KMS-11 (cell line): ENCODE results near the gene FTH1.

Source experiments
- H2AFZ ChIP-seq: fragments of 200-600 bp; sonication (generic); 2 replicates; pipeline ENCODE4 v1.6.1; 2016; ENCODE audit warnings: antibody characterized with exemption, mixed run types, low read depth
- H3K27ac ChIP-seq: fragments of 200-600 bp; sonication (generic); 2 replicates; pipeline ENCODE4 v1.6.1; 2016; ENCODE audit warnings: mild to moderate bottlenecking, mixed run types
- H3K27me3 ChIP-seq: fragments of 200-600 bp; sonication (generic); 2 replicates; pipeline ENCODE4 v1.6.1; 2017; ENCODE audit warnings: mild to moderate bottlenecking, low read depth, mixed run types, moderate library complexity; ENCODE audit not compliant: insufficient read depth
- H3K36me3 ChIP-seq: fragments of 200-600 bp; sonication (generic); 2 replicates; pipeline ENCODE4 v1.6.1; 2017; ENCODE audit warnings: mild to moderate bottlenecking, mixed run types; ENCODE audit not compliant: insufficient read depth
- H3K4me1 ChIP-seq: fragments of 200-600 bp; sonication (generic); 2 replicates; pipeline ENCODE4 v1.6.1; 2016; ENCODE audit warnings: mild to moderate bottlenecking, low read depth, mixed run types; ENCODE audit not compliant: poor library complexity, severe bottlenecking
- H3K4me2 ChIP-seq: fragments of 200-600 bp; sonication (generic); 2 replicates; pipeline ENCODE4 v1.7.0; 2016; ENCODE audit warnings: mild to moderate bottlenecking, mixed run types
- H3K4me3 ChIP-seq: fragments of 200-600 bp; sonication (generic); IDR thresholded peaks from 2 replicates; pipeline ENCODE4 v1.6.1; 2017; ENCODE audit warnings: low read depth, low read length, mixed read lengths; ENCODE audit not compliant: insufficient read depth
- H3K79me2 ChIP-seq: fragments of 200-600 bp; sonication (generic); 2 replicates; pipeline ENCODE4 v1.6.1; 2016; ENCODE audit warnings: low read depth, mixed run types; ENCODE audit not compliant: insufficient read depth
- H3K9ac ChIP-seq: fragments of 200-600 bp; sonication (generic); 2 replicates; pipeline ENCODE4 v1.6.1; 2016; ENCODE audit warnings: mild to moderate bottlenecking, mixed run types
- H4K20me1 ChIP-seq: fragments of 200-600 bp; sonication (generic); 2 replicates; pipeline ENCODE4 v1.6.1; 2016; ENCODE audit warnings: mild to moderate bottlenecking, mixed run types; ENCODE audit not compliant: insufficient read depth
- TF ChIP-seq, protein P1 (sequence below): fragments of 200-600 bp; sonication (generic); conservative IDR thresholded peaks from 2 replicates; pipeline ENCODE4 v1.6.1; 2017; ENCODE audit warnings: low read depth, mild to moderate bottlenecking, antibody characterized with exemption, low read length, moderate library complexity, mixed read lengths

The FTH1 gene

DNA sequence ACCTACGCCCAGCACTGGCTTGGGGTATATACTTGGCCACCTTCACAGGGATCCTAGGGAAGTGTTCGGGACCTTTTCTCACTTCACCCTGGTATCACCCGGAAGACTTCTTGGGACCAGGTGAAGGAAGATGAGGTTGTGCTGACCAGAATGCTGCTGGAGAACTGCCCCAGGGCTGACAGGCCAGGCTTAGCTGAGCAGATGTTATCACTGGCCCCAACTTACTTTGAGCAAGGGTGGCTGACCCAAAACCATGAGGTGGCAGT, 4.5 kb downstream of the FTH1 start:
- H3K4me3 ChIP-seq = no peak overlapping the region
- H2AFZ ChIP-seq = no peak overlapping the region
- no peak overlapping the region for H3K4me2 ChIP-seq
- TF ChIP-seq, protein P1, sequence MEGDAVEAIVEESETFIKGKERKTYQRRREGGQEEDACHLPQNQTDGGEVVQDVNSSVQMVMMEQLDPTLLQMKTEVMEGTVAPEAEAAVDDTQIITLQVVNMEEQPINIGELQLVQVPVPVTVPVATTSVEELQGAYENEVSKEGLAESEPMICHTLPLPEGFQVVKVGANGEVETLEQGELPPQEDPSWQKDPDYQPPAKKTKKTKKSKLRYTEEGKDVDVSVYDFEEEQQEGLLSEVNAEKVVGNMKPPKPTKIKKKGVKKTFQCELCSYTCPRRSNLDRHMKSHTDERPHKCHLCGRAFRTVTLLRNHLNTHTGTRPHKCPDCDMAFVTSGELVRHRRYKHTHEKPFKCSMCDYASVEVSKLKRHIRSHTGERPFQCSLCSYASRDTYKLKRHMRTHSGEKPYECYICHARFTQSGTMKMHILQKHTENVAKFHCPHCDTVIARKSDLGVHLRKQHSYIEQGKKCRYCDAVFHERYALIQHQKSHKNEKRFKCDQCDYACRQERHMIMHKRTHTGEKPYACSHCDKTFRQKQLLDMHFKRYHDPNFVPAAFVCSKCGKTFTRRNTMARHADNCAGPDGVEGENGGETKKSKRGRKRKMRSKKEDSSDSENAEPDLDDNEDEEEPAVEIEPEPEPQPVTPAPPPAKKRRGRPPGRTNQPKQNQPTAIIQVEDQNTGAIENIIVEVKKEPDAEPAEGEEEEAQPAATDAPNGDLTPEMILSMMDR = no peak
- H3K79me2 ChIP-seq = peaks cover 27% of the 10 kb centered on the region
- no peaks in the 10 kb centered on the region for H3K27me3 ChIP-seq
- H3K9ac ChIP-seq = no peak overlapping the region
- peaks cover 14% of the 10 kb centered on the region for H3K4me1 ChIP-seq
- H3K36me3 ChIP-seq = peaks cover 7% of the 10 kb centered on the region; the same call in 1 of the 2 replicates
- peaks cover 12% of the 10 kb centered on the region; the same call in 1 of the 2 replicates for H4K20me1 ChIP-seq
- H3K27ac ChIP-seq = no peak overlapping the region

DNA sequence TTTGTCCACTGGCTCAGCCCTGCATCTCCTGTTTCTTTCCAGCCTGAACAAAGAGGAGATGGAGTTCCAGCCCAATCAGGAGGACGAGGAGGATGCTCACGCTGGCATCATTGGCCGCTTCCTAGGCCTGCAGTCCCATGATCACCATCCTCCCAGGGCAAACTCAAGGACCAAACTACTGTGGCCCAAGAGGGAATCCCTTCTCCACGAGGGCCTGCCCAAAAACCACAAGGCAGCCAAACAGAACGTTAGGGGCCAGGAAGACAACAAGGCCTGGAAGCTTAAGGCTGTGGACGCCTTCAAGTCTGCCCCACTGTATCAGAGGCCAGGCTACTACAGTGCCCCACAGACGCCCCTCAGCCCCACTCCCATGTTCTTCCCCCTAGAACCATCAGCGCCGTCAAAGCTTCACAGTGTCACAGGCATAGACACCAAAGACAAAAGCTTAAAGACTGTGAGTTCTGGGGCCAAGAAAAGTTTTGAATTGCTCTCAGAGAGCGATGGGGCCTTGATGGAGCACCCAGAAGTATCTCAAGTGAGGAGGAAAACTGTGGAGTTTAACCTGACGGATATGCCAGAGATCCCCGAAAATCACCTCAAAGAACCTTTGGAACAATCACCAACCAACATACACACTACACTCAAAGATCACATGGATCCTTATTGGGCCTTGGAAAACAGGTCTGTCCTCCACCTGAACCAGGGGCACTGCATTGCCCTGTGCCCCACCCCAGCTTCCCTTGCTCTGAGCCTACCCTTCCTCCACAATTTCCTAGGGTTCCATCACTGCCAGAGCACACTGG, 5.0 kb downstream of the FTH1 start:
- Histone ChIP-seq H3K27me3 (no peaks in the 10 kb centered on the region), H3K9ac (no peak overlapping the region), H3K4me2 (no peak overlapping the region), H3K36me3 (peaks cover 7% of the 10 kb centered on the region; the same call in 1 of the 2 replicates), H3K79me2 (peaks cover 27% of the 10 kb centered on the region), H4K20me1 (peaks cover 12% of the 10 kb centered on the region; the same call in 1 of the 2 replicates), H3K4me1 (peaks cover 14% of the 10 kb centered on the region), H3K4me3 (no peak overlapping the region), H2AFZ (no peak overlapping the region), H3K27ac (no peak overlapping the region)
- TF ChIP-seq, protein P1 = no peak

DNA sequence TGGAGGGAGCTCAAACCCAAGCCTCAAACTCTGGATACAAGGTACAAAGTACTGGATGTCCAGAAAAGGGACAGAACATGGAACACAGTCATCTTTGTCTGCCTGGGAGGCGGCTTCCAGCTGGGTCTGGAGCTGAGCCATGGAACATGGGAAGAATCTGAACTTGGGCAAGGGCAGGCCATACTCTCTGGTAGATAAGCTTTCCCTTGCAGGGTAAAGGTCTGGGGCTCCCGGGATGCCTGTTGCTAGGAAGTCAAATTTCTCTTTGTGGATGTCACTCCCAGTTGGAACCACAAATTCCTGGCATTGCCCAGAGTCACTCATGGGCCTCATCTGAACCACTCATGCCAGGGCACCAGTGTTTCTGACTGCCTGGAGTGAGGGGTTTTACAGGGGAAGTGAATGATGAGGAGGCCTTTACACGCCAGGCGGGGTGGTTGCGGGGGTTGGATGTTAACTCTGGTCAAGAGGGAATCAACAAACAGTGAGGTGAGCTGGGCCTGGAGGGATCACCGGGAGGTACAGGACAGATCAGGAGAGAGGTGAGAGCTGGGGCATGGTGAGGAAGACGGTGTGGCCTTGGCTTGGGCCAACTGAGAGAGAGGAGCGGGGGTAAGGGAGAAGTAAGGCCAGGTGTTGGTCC, 5.7 kb downstream of the FTH1 start:
- no peak overlapping the region for H3K9ac ChIP-seq
- H3K79me2 ChIP-seq = peaks cover 20% of the 10 kb centered on the region
- H4K20me1 ChIP-seq = peaks cover 9% of the 10 kb centered on the region; the same call in 1 of the 2 replicates
- H3K36me3 ChIP-seq = peaks cover 7% of the 10 kb centered on the region; the same call in 1 of the 2 replicates
- TF ChIP-seq, protein P1 = no peak
- H3K27me3 ChIP-seq = no peaks in the 10 kb centered on the region
- H3K27ac ChIP-seq = no peak overlapping the region
- no peak overlapping the region for H3K4me3 ChIP-seq
- no peak overlapping the region for H3K4me2 ChIP-seq
- H3K4me1 ChIP-seq = peaks cover 14% of the 10 kb centered on the region
- no peak overlapping the region for H2AFZ ChIP-seq

DNA sequence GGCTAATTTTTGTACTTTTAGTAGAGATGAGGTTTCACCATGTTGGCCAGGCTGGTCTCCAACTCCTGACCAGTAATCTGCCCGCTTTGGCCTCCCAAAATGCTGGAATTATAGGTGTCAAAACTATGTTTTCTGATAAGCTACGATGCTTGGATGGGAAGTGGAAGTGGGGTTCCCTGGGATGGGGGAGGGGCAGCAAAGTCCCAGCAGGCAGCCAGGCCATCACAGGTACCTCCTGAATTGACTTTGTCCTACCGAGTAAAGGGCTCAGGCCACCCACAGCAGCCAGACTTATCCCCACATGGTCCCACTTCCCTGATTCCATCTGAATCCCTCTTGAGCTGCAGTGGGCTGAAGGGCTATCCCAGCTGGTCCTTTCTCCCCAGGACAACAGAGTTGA, 6.9 kb downstream of the FTH1 start:
- Histone ChIP-seq H3K4me2 (no peak overlapping the region), H3K79me2 (peaks cover 9% of the 10 kb centered on the region), H3K36me3 (peaks cover 7% of the 10 kb centered on the region; the same call in 1 of the 2 replicates), H3K27me3 (no peaks in the 10 kb centered on the region), H3K4me3 (no peak overlapping the region), H2AFZ (no peak overlapping the region), H3K4me1 (peaks cover 6% of the 10 kb centered on the region), H3K27ac (no peak overlapping the region), H3K9ac (no peak overlapping the region), H4K20me1 (0 out of 2 replicates have a peak, but pooled peaks cover 4% of the 10 kb centered on the region)
- TF ChIP-seq, protein P1 = no peak
